ENCODE measurements around the gene STPG2. TPM values are rescaled to one million over a fixed set of nuclear protein-coding genes. Genes with fewer than 3 reads are reported as not detected.
"Not testable (repeated sequence)": the region's sequence is repeated elsewhere in the genome, so short reads cannot be mapped to it uniquely, and the experiment has no call there.

Gene STPG2
- total RNA-seq, 4 donors from 2014 or later = not detected

DNA sequence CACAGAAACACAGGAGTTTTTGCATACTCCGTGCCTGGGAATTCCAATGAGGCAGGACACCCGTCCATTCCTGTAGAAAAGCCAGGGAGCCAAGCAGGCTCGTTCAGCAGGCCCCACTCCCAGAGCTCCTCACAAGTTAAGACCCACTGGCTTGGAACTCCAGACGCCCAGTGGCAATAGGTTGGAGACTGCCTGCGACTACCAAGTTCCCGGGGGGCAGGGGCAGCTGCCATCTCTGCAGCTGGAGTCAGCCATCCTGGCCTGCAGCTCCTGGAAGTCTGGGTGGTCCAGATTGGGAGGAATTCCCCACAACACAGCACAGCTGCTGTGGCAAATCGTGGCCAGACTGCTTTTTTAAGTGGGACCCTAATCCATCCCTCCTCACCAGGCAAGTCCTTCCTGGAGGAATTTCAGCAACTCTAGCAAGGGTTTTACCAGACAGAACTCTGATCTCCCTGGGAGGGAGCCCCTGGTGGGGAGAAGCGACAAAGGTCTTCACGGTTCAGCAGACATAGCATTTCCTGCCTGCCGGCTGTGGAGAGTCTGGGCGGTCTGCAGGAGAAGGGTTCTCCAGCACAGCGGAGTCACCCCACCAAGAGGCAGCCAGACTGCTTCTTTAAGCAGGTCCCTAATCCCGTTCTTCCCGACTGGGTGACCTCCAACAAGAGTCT lies 231.9 kb downstream of the STPG2 start:
- Histone ChIP-seq H3K27me3 (no peaks in the 10 kb centered on the region), H3K36me3 (no peaks in the 10 kb centered on the region), H3K4me1 (no peaks in the 10 kb centered on the region), H3K4me3 (no peak overlapping the region), H3K9me3 (no peaks in the 10 kb centered on the region), H3K27ac (no peak overlapping the region)
- TF ChIP-seq, protein P1, sequence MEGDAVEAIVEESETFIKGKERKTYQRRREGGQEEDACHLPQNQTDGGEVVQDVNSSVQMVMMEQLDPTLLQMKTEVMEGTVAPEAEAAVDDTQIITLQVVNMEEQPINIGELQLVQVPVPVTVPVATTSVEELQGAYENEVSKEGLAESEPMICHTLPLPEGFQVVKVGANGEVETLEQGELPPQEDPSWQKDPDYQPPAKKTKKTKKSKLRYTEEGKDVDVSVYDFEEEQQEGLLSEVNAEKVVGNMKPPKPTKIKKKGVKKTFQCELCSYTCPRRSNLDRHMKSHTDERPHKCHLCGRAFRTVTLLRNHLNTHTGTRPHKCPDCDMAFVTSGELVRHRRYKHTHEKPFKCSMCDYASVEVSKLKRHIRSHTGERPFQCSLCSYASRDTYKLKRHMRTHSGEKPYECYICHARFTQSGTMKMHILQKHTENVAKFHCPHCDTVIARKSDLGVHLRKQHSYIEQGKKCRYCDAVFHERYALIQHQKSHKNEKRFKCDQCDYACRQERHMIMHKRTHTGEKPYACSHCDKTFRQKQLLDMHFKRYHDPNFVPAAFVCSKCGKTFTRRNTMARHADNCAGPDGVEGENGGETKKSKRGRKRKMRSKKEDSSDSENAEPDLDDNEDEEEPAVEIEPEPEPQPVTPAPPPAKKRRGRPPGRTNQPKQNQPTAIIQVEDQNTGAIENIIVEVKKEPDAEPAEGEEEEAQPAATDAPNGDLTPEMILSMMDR (IDR thresholded peaks at IDR 0.05) = no peak
- TF ChIP-seq POLR2A (IDR thresholded peaks at IDR 0.05) = no peak
- no peak for DNase-seq

DNA sequence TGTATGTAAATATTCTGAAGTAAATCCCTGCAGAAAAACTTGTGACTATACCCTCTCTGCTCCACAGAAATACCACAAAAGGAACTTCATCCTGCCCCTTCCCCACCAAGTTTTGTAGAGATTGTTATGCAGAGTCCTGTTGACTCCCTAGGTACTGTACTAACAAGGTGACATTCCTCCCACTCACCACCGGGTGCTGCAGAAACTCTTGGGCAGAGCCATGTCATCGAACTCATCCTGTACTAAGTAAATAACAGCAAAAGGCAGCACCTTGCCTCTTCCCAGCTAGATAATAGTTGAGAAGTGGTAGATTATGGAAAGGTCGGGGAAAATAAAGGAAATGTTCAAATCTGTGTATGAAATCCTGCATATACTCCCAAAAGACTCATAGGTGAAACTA lies 233.3 kb downstream of the STPG2 start:
- no peaks in the 10 kb centered on the region for H3K36me3 ChIP-seq
- TF ChIP-seq POLR2A (IDR thresholded peaks at IDR 0.05) = no peak
- TF ChIP-seq, protein P1 (IDR thresholded peaks at IDR 0.05) = no peak

DNA sequence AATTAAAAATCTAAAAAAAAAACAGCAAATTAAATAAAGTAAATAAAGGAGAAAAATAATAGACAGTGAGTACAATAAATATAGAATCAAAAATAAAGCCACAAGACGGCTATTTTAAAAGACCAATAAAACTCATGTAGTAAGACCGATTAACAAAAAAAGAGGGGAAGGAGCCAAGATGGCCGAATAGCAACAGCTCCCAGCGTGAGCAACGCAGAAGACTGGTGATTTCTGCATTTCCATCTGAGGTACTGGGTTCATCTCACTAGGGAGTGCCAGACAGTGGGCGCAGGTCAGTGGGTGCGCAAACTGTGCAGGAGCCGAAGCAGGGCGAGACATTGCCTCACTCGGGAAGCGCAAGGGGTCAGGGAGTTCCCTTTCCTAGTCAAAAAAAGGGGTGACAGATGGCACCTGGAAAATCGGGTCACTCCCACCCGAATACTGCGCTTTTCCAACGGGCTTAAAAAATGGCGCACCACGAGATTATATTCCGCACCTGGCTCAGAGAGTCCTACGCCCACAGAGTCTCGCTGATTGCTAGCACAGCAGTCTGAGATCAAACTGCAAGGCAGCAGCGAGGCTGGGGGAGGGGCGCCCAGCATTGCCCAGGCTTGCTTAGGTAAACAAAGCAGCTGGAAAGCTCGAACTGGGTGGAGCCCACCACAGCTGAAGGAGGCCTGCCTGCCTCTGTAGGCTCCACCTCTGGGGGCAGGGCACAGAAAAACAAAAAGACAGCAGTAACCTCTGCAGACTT lies 239.7 kb downstream of the STPG2 start:
- not testable (repeated sequence) for H3K4me3 ChIP-seq, H3K4me1 ChIP-seq, H3K36me3 ChIP-seq, DNase-seq, H3K27ac ChIP-seq, H3K27me3 ChIP-seq, H3K9me3 ChIP-seq

More for the DNA sequence above, 233.3 kb downstream of the STPG2 start:
- DNase-seq = no peak
- Histone ChIP-seq H3K4me3 (no peak overlapping the region), H3K9me3 (no peaks in the 10 kb centered on the region), H3K27ac (no peak overlapping the region), H3K27me3 (no peaks in the 10 kb centered on the region), H3K4me1 (no peaks in the 10 kb centered on the region)

DNA sequence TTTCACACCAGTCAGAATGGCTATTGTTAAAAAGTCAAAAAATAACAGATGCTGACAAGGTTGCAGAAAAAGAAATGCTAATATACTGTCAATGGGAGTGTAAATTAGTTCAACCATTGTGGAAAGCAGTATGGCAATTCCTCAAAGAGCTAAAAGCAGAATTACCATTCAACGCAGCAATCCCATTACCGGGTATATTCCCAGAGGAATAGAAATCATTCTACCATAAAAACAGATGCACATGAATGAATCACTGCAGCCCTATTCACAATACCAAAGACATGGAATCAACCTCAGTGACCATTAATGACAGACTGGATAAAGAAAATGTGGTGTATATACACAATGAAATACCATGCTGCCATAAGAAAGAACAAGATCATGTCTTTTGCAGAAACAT lies 243.0 kb downstream of the STPG2 start:
- Histone ChIP-seq H3K4me3 (no peak overlapping the region), H3K4me1 (no peaks in the 10 kb centered on the region), H3K36me3 (no peaks in the 10 kb centered on the region), H3K9me3 (no peaks in the 10 kb centered on the region), H3K27me3 (no peaks in the 10 kb centered on the region), H3K27ac (no peak overlapping the region)
- TF ChIP-seq POLR2A (IDR thresholded peaks at IDR 0.05) = no peak
- TF ChIP-seq, protein P1 (IDR thresholded peaks at IDR 0.05) = no peak
- DNase-seq = no peak

DNA sequence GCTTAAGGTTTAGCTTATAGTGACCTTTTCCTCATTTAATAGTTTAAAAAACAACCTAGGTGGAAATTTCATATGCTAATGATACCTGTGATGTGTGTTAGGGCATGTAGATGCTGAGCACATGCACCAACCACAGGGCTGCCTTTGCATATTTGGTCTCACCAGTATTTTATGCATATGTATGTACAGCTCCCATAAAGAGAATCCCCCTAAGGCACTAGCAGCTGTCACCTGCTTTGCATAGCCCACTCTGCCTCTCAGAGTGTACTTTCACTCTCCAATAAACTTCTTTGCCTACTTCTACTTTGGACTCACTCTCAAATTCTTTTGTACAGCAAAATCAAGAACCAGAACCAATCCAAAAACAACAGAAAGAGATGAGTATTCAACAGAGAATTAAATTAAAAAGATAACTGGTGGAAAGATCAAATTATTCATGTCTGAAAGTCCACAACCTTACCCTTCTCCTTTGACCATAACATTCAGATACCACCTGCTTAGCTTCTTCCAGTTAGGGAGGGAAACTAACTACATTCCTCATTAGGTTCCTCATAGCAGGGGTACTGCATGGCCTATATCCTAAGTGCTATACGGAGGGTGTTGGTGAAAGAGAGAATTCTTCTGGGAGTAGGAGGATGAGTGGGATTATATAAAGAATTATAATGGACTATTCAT lies 250.5 kb downstream of the STPG2 start:
- H3K4me3 ChIP-seq = no peak overlapping the region
- H3K4me1 ChIP-seq = no peaks in the 10 kb centered on the region
- no peaks in the 10 kb centered on the region for H3K36me3 ChIP-seq
- no peaks in the 10 kb centered on the region for H3K9me3 ChIP-seq
- no peak overlapping the region for H3K27ac ChIP-seq
- no peaks in the 10 kb centered on the region for H3K27me3 ChIP-seq
- no peak for TF ChIP-seq POLR2A (IDR thresholded peaks at IDR 0.05)
- TF ChIP-seq, protein P1 (IDR thresholded peaks at IDR 0.05) = no peak
- DNase-seq = no peak

DNA sequence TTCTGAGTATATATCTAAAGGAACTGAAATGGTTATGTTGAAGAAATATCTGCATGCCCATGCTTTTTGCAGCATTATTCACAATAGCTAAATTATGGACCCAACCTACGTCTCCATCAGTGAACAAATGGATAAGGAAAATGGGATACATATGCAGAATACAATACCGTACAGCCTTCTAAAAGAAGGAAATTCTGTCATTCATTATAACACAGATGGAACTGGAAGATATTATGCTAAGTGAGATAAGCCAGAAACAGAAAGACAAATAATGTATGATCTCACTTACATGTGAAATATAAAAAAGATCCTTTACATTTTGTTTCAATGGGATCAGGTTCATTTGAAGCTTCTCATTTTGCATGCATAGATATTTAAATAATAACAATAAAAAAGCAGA lies 263.3 kb downstream of the STPG2 start:
- TF ChIP-seq, protein P1 (IDR thresholded peaks at IDR 0.05) = no peak
- no peak for TF ChIP-seq POLR2A (IDR thresholded peaks at IDR 0.05)
- Histone ChIP-seq H3K27ac (no peak overlapping the region), H3K4me1 (no peaks in the 10 kb centered on the region), H3K9me3 (no peaks in the 10 kb centered on the region), H3K4me3 (no peak overlapping the region), H3K36me3 (no peaks in the 10 kb centered on the region), H3K27me3 (no peaks in the 10 kb centered on the region)
- DNase-seq = no peak
